Measurements from ENCODE around the gene SLC5A5.

Gene SLC5A5

GRCh38 chr19:17860331-17860992, 11.3 kb upstream of the SLC5A5 start:
- DNase-seq (ENCODE audit: extremely low spot score) = no peak
- CTCF ChIA-PET = interaction anchor here (1.2 to 3.7 kb wide), 5 partner anchors 10 to 94 kb away, joined by 3 to 124 read pairs (median 18); partner anchors contain the start of genes CCDC124 and SLC5A5
- TF ChIP-seq CTCF (IDR thresholded peaks at IDR 0.05; ENCODE audit: control extremely low read depth, extremely low read depth, low read depth, missing control alignments) = no peak
- POLR2A ChIA-PET = interaction anchor here (1.0 to 1.8 kb wide), 2 partner anchors 25 to 73 kb away, joined by 3 to 40 read pairs; partner anchors contain the start of gene CCDC124

GRCh38 chr19:17860993-17861360, 10.8 kb upstream of the SLC5A5 start:
- CTCF ChIA-PET = interaction anchor here (1.0 to 3.7 kb wide), 6 partner anchors 9 to 407 kb away, joined by 3 to 124 read pairs (median 8); partner anchors contain the start of gene CCDC124
- POLR2A ChIA-PET = interaction anchor here (1.0 to 1.1 kb wide), 2 partner anchors 24 to 72 kb away, joined by 3 read pairs; partner anchors contain the start of gene CCDC124
- no peak for TF ChIP-seq CTCF (IDR thresholded peaks at IDR 0.05; ENCODE audit: control extremely low read depth, extremely low read depth, low read depth, missing control alignments)
- DNase-seq (ENCODE audit: extremely low spot score) = no peak

- DNase-seq (ENCODE audit: extremely low spot score) = no peak
- ChIA-PET POLR2A (interaction anchor here (1.0 to 1.1 kb wide), 2 partner anchors 24 to 71 kb away, joined by 3 read pairs; partner anchors contain the start of gene CCDC124), CTCF (interaction anchor here (0.8 to 3.7 kb wide), 5 partner anchors 8 to 407 kb away, joined by 3 to 124 read pairs (median 4); partner anchors contain the start of gene CCDC124)
- no peak for TF ChIP-seq CTCF (IDR thresholded peaks at IDR 0.05; ENCODE audit: control extremely low read depth, extremely low read depth, low read depth, missing control alignments)
Observed at GRCh38 chr19:17861542-17862402, 10.0 kb upstream of the SLC5A5 start.

- CTCF ChIA-PET = interaction anchor here (1.4 to 3.5 kb wide), 2 partner anchors 14 to 70 kb away, joined by 4 to 28 read pairs; partner anchors contain the start of gene CCDC124
- no peak for DNase-seq (ENCODE audit: extremely low spot score)
- POLR2A ChIA-PET = interaction anchor here (0.6 to 1.4 kb wide), 2 partner anchors 17 to 70 kb away, joined by 3 to 6 read pairs; partner anchors contain the start of gene CCDC124
- no peak for TF ChIP-seq CTCF (IDR thresholded peaks at IDR 0.05; ENCODE audit: control extremely low read depth, extremely low read depth, low read depth, missing control alignments)
Observed at GRCh38 chr19:17862711-17863519, 8.8 kb upstream of the SLC5A5 start.

GRCh38 chr19:17863520-17864182, 8.1 kb upstream of the SLC5A5 start:
- ChIA-PET CTCF (interaction anchor here (3.5 kb wide), 1 partner anchor 69 kb away, joined by 28 read pairs; the partner anchor contains the start of gene CCDC124), POLR2A (interaction anchor here (0.6 to 1.4 kb wide), 2 partner anchors 18 to 69 kb away, joined by 3 to 6 read pairs; partner anchors contain the start of gene CCDC124)
- no peak for DNase-seq (ENCODE audit: extremely low spot score)
- no peak for TF ChIP-seq CTCF (IDR thresholded peaks at IDR 0.05; ENCODE audit: control extremely low read depth, extremely low read depth, low read depth, missing control alignments)

Data from GM10248 (cell line).